Upper lobe of right lung (tissue), 1 donor: ENCODE data around the gene MAPK6. TPM values are rescaled to one million over a fixed set of nuclear protein-coding genes. Genes with fewer than 3 reads are reported as not detected.

Experiments used
- ATAC-seq: fragments of 200-7000 bp; cut with Tn5 transposase; one replicate; pipeline ENCODE4 v1.9.1; 2020; ENCODE audit warnings: mild to moderate bottlenecking, moderate library complexity
- DNase-seq: peaks from one replicate; pipeline ENCODE4 v3.0.0-alpha.2; 2020
- H3K27ac ChIP-seq: fragments of 200-600 bp; one replicate; pipeline ENCODE4 v1.8.0; 2022
- H3K27me3 ChIP-seq: fragments of 200-600 bp; one replicate; pipeline ENCODE4 v1.8.0; 2022; ENCODE audit warnings: mild to moderate bottlenecking
- H3K36me3 ChIP-seq: fragments of 200-600 bp; one replicate; pipeline ENCODE4 v1.8.0; 2022
- H3K4me1 ChIP-seq: fragments of 200-600 bp; one replicate; pipeline ENCODE4 v1.8.0; 2022
- H3K4me3 ChIP-seq: fragments of 200-600 bp; one replicate; pipeline ENCODE4 v1.8.0; 2022; ENCODE audit warnings: mild to moderate bottlenecking
- H3K9me3 ChIP-seq: fragments of 200-600 bp; one replicate; pipeline ENCODE4 v1.8.0; 2022
- intact Hi-C: fragments of 100-400 bp; cut with DNase I; formaldehyde crosslinking; loops from one replicate; pipeline ENCODE4 v1.11.0; 2022
- total RNA-seq: library from RNA; stranded (reverse); fragmentation: NEBNext Ultra II Directional; extraction: Animal tissue kit (Norgen Biotek cat#: 25700); gene quantifications from one replicate; pipeline ENCODE4 v1.2.1, GENCODE V29; 2021
- TF ChIP-seq, protein P1 (sequence below): fragments of 200-600 bp; IDR thresholded peaks from one replicate; pipeline ENCODE4 v1.8.0; 2022; ENCODE audit warnings: antibody characterized with exemption
- donor health status: DM: no; HTN: yes; CAD: no; lungs with severe emphysema.

Gene MAPK6
- total RNA-seq, 1 donor from 2014 or later = 20.9 TPM

DNA sequence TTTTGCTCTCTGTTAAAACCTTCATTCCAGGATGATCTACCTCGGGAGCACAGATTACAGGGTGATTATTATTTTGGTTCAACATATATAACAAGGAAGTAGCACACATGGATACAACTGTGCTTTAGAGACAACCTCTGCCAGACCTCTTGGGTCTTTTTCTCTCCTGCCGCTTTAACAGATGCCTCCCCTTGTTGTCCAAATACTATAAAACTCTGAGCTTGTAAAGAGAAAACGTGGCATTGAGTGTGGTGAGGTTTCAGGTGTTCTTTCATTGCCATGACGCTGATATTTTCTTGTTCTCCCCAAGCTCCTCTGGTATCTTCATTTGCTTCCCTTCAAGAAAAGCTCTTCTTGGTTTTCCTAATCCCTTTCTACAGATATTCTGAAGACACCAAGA is 64.6 kb downstream of the MAPK6 start:
- peaks cover 3% of the 10 kb centered on the region for H3K4me1 ChIP-seq
- ATAC-seq (no peak), DNase-seq (no peak)
- no peaks in the 10 kb centered on the region for H3K9me3 ChIP-seq
- TF ChIP-seq, protein P1, sequence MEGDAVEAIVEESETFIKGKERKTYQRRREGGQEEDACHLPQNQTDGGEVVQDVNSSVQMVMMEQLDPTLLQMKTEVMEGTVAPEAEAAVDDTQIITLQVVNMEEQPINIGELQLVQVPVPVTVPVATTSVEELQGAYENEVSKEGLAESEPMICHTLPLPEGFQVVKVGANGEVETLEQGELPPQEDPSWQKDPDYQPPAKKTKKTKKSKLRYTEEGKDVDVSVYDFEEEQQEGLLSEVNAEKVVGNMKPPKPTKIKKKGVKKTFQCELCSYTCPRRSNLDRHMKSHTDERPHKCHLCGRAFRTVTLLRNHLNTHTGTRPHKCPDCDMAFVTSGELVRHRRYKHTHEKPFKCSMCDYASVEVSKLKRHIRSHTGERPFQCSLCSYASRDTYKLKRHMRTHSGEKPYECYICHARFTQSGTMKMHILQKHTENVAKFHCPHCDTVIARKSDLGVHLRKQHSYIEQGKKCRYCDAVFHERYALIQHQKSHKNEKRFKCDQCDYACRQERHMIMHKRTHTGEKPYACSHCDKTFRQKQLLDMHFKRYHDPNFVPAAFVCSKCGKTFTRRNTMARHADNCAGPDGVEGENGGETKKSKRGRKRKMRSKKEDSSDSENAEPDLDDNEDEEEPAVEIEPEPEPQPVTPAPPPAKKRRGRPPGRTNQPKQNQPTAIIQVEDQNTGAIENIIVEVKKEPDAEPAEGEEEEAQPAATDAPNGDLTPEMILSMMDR = no peak
- H3K27me3 ChIP-seq = no peaks in the 10 kb centered on the region
- no peaks in the 10 kb centered on the region for H3K36me3 ChIP-seq
- H3K4me3 ChIP-seq = no peak overlapping the region
- intact Hi-C loops = no loop called here
- H3K27ac ChIP-seq = no peak overlapping the region

DNA sequence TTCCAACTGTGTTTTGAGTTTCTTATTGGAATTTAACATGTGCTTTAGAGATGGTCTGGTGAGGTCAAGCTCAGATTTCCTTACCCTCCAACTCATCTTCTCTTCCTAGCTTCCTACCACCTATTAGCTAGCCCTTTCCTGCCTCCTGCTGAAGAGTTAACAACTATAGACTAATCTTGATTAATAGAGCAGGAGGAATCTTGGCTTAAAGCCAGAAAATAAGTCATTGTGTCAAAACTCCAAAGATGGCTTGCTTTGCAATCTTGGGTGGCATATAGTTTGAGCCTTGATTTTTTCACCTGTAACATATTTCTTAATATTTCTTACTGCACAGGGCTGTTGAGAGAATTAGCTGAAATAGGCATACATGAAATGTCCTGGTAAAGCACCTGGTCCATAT is 66.3 kb downstream of the MAPK6 start:
- no peak overlapping the region for H3K4me3 ChIP-seq
- TF ChIP-seq, protein P1 = no peak
- H3K9me3 ChIP-seq = peaks cover 8% of the 10 kb centered on the region
- H3K27ac ChIP-seq = no peak overlapping the region
- H3K36me3 ChIP-seq = no peaks in the 10 kb centered on the region
- ATAC-seq (no peak), DNase-seq (no peak)
- intact Hi-C loops = no loop called here
- H3K27me3 ChIP-seq = no peaks in the 10 kb centered on the region
- H3K4me1 ChIP-seq = no peaks in the 10 kb centered on the region

DNA sequence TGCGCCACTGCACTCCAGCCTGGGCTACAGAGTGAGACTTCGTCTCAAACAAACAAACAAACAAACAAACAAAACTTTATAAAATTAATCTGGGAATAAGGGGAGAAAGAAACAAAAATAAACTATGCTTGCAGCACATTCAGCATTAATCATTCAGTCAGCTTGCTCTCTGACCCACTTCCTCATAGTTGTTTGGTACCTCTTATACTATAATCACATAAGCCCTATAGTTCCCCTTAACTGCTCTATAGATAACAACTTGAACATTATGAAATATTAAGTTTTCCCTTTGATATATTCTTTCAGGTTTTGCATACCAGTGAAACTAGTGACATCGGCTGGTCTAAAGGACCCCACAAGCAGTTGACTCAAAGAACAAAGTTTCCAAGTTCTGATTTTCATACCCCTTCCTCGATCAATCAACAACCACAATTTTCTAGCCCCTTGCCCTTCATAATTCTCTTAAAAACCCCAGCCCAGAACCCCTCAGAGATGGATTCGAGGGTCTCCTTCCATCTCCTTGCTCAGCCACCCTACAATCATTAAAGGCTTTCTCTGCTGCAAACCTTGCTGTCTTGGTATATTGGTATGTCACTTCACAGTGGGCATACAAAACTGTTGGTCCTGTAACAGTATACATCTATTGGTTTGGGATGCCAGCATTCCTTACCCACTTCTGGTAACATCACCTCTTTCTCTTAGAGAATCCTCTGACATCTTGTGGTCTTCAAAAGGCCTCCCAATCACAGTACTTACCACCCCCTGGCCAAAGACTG is 67.2 kb downstream of the MAPK6 start:
- H3K4me3 ChIP-seq = no peak overlapping the region
- no peak for ATAC-seq

DNA sequence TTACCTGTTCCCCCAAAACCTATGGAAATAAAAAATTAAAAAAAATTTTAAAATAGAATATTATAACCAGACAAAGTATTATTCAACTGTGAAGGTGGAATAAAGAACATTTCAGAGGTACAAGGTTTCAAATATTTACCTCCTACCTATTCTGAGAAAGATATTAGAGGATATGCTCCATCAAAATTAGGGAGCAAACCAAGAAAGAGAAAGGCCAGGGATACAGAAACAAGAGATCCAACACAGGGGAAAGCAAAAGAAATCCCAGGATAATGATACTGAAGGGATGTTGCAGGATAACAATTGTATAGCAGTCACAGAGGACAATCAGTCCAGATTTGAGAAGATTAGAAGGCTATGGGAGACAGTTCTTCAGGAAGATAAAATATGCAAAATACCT is 71.2 kb downstream of the MAPK6 start:
- Histone ChIP-seq H3K9me3 (peaks cover 8% of the 10 kb centered on the region), H3K27me3 (no peaks in the 10 kb centered on the region), H3K36me3 (no peaks in the 10 kb centered on the region), H3K27ac (no peak overlapping the region), H3K4me1 (peaks cover 16% of the 10 kb centered on the region), H3K4me3 (no peak overlapping the region)
- TF ChIP-seq, protein P1 = no peak
- intact Hi-C loops = no loop called here
- ATAC-seq (no peak), DNase-seq (no peak)

More for the DNA sequence above, 67.2 kb downstream of the MAPK6 start:
- Histone ChIP-seq H3K4me1 (no peaks in the 10 kb centered on the region), H3K36me3 (no peaks in the 10 kb centered on the region), H3K27ac (no peak overlapping the region), H3K27me3 (no peaks in the 10 kb centered on the region), H3K9me3 (peaks cover 8% of the 10 kb centered on the region)
- TF ChIP-seq, protein P1 = no peak
- intact Hi-C loops = no loop called here
- no peak for DNase-seq

DNA sequence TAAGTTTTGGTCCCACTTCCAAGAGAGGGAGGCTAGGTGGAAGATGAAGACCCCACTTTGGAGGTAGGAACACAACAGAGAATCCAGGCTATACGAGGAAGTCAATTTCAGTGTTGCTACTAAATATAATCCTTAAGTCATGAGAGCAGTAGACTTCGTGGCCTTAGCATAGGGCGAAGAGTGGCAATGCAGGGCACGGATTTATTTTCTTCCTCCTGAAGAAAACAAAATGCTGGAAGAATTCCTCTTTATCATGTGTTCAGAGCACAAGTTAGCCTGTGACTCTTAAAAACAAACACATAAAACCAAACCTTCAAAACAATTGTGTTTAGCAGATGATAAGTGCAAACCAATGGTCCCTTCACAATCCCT is 74.1 kb downstream of the MAPK6 start:
- Histone ChIP-seq H3K36me3 (no peaks in the 10 kb centered on the region), H3K27ac (no peak overlapping the region), H3K4me3 (no peak overlapping the region), H3K9me3 (peaks cover 8% of the 10 kb centered on the region), H3K27me3 (no peaks in the 10 kb centered on the region), H3K4me1 (peaks cover 20% of the 10 kb centered on the region)
- TF ChIP-seq, protein P1 = no peak
- DNase-seq (no peak), ATAC-seq (no peak)
- intact Hi-C loops = no loop called here
